Measurements from ENCODE around the gene CCDC14. TPM values are rescaled to one million over a fixed set of nuclear protein-coding genes. Genes with fewer than 3 reads are reported as not detected.

Gene CCDC14
- polyA plus RNA-seq, 1 donor from 2014 or later: 266 TPM

- no peak overlapping the region for H3K27ac ChIP-seq (ENCODE audit: low read length)
- no peak for TF ChIP-seq RAD21 (conservative IDR thresholded peaks at IDR 0.05)
- TF ChIP-seq EZH2 (IDR thresholded peaks at IDR 0.05; ENCODE audit: borderline replicate concordance, insufficient read depth, low read length, poor library complexity, severe bottlenecking): no peak
- no peak for TF ChIP-seq EP300 (conservative IDR thresholded peaks at IDR 0.05; ENCODE audit: poor library complexity, severe bottlenecking)
- no peak for TF ChIP-seq MXI1 (conservative IDR thresholded peaks at IDR 0.05; ENCODE audit: poor library complexity, severe bottlenecking)
- TF ChIP-seq TAF1 (IDR thresholded peaks at IDR 0.05; ENCODE audit: low read depth): no peak
- no peak for TF ChIP-seq SMC3 (conservative IDR thresholded peaks at IDR 0.05; ENCODE audit: poor library complexity)
- no peak for TF ChIP-seq REST (IDR thresholded peaks at IDR 0.05; ENCODE audit: borderline replicate concordance)
- no peak for TF ChIP-seq CTCF (IDR thresholded peaks at IDR 0.05; ENCODE audit: poor library complexity, severe bottlenecking)
- TF ChIP-seq POLR2AphosphoS5 (IDR thresholded peaks at IDR 0.05): no peak
- no peaks in the 10 kb centered on the region for H3K79me2 ChIP-seq (replicated peaks; ENCODE audit: insufficient read depth, low read length)
These were observed 96.3 kb downstream of the CCDC14 start for GRCh38 chr3:123864706-123865105.

More at GRCh38 chr3:123864706-123865105, 96.3 kb downstream of the CCDC14 start:
- Histone ChIP-seq H3K36me3 (ENCODE audit: insufficient read depth, low read length) (no peaks in the 10 kb centered on the region), H2AFZ (ENCODE audit: low read depth, low read length) (no peak overlapping the region), H3K9ac (ENCODE audit: low read length) (no peak overlapping the region), H4K20me1 (ENCODE audit: insufficient read depth) (no peaks in the 10 kb centered on the region), H3K27me3 (ENCODE audit: insufficient read depth, low read depth, low read length) (no peaks in the 10 kb centered on the region), H3K9me3 (ENCODE audit: low read length) (no peaks in the 10 kb centered on the region), H3F3A (ENCODE audit: insufficient read depth, low read length, poor library complexity, severe bottlenecking) (no peaks in the 10 kb centered on the region), H3K9me2 (ENCODE audit: insufficient read depth, low read length) (no peaks in the 10 kb centered on the region), H3K4me3 (ENCODE audit: low read length) (no peak overlapping the region), H3K4me2 (ENCODE audit: low read length) (no peak overlapping the region)

Other genes with a start within 250 kb of the CCDC14 start
- 0.06 and 0.43 TPM in 2 replicates for gene MYLK, start 76.9 kb downstream of the CCDC14 start, polyA plus RNA-seq
- gene ROPN1, start 30.9 kb upstream of the CCDC14 start, polyA plus RNA-seq: not detected in 2 replicates
- gene KALRN, start 72.1 kb upstream of the CCDC14 start, polyA plus RNA-seq: 61.6 and 86.7 TPM in 2 replicates